GM12878 (cell line): Measurements from ENCODE around the gene TECR. TPM values are rescaled to one million over a fixed set of nuclear protein-coding genes. Genes with fewer than 3 reads are reported as not detected.

Experiments
- ATAC-seq: fragments of 200-7000 bp; cut with Tn5 transposase; 3 replicates; pipeline ENCODE4 v1.9.1; 2020; ENCODE audit warnings: mild to moderate bottlenecking, moderate library complexity
- BruUV-seq: library from RNA; stranded (reverse); fragments of 400-500 nt; replicated peaks from 2 replicates; lab custom pipeline; 2021; lab: Mats Ljungman, UMichigan
- CTCF ChIA-PET: fragments of 300-600 bp; sonication (Branson Sonifier 250); formaldehyde crosslinking; extraction: SDS; loops from one replicate; lab custom pipeline; 2021; ENCODE audit warnings: inconsistent platforms; lab: Yijun Ruan, JAX
- POLR2A ChIA-PET: fragments of 350-600 bp; formaldehyde crosslinking; extraction: SDS; loops from one replicate; lab custom pipeline; 2021; ENCODE audit warnings: inconsistent platforms; lab: Charles Lee
- RAD21 ChIA-PET: fragments of 300-600 bp; sonication (Branson Sonifier 250); formaldehyde crosslinking; loops from one replicate; lab custom pipeline; 2023; ENCODE audit warnings: antibody characterized with exemption; ENCODE audit not compliant: unreplicated experiment; lab: Charles Lee
- SMC1A ChIA-PET: fragments of 300-600 bp; sonication (Branson Sonifier 250); formaldehyde crosslinking; loops from one replicate; lab custom pipeline; 2023; ENCODE audit not compliant: unreplicated experiment, uncharacterized antibody; lab: Charles Lee
- DNase-seq: peaks from one replicate; pipeline ENCODE4 v3.0.0-alpha.2; 2011; ENCODE audit warnings: low read depth, low spot score
- FAIRE-seq: peaks from 3 replicates; lab custom pipeline; 2011; peaks lifted over from hg19 to GRCh38; lab: Jason Lieb, UNC
- H2AFZ ChIP-seq: 2 replicates; pipeline ENCODE4 v1.6.0; 2011; ENCODE audit warnings: low read depth, low read length, control low read depth; ENCODE audit not compliant: control insufficient read depth
- H3K27ac ChIP-seq: 2 replicates; pipeline ENCODE4 v1.5.1; 2011; ENCODE audit warnings: control low read depth; ENCODE audit not compliant: control insufficient read depth, insufficient read depth
- H3K27me3 ChIP-seq, 2 experiments: replicated peaks in 1 of 2; 2 replicates each; pipeline versions ENCODE4 v1.6.0 to v1.6.1; 2011; ENCODE audit warnings: low read length in 1 of 2; ENCODE audit not compliant: control insufficient read depth in 2 of 2, insufficient read depth in 2 of 2
- H3K36me3 ChIP-seq, 2 experiments: 2 replicates each; pipeline ENCODE4 v1.5.1; 2011; ENCODE audit warnings: low read length in 1 of 2; ENCODE audit not compliant: control insufficient read depth in 2 of 2, insufficient read depth in 2 of 2
- H3K4me1 ChIP-seq: 2 replicates; pipeline ENCODE4 v1.6.1; 2011; ENCODE audit warnings: mild to moderate bottlenecking, low read length, moderate library complexity, mixed read lengths; ENCODE audit not compliant: control insufficient read depth, insufficient read depth
- H3K4me2 ChIP-seq: 2 replicates; pipeline ENCODE4 v1.6.0; 2011; ENCODE audit warnings: control low read depth; ENCODE audit not compliant: control insufficient read depth, insufficient read depth
- H3K4me3 ChIP-seq: fragments of 200-600 bp; sonication (generic); 2 replicates; pipeline ENCODE4 v1.5.1; 2016
- H3K79me2 ChIP-seq: 2 replicates; pipeline ENCODE4 v1.6.0; 2011; ENCODE audit warnings: low read length; ENCODE audit not compliant: control insufficient read depth, insufficient read depth
- H3K9ac ChIP-seq: 2 replicates; pipeline ENCODE4 v1.8.0; 2011; ENCODE audit warnings: low read length, control low read depth, mixed read lengths; ENCODE audit not compliant: control insufficient read depth, insufficient read depth
- H3K9me3 ChIP-seq: replicated peaks from 3 replicates; pipeline ENCODE4 v1.5.1; 2011; ENCODE audit warnings: mild to moderate bottlenecking, low read length; ENCODE audit not compliant: control insufficient read depth, insufficient read depth
- H4K20me1 ChIP-seq: 2 replicates; pipeline ENCODE4 v1.6.0; 2011; ENCODE audit not compliant: control insufficient read depth, insufficient read depth
- BCL11A ChIP-seq: IDR thresholded peaks from 2 replicates; pipeline ENCODE4 v1.6.1; 2011; ENCODE audit warnings: low read depth, low read length
- ELK1 ChIP-seq: IDR thresholded peaks from 2 replicates; pipeline ENCODE4 v1.6.1; 2012; ENCODE audit warnings: low read depth, low read length, improper control_type of control experiment
- HCFC1 ChIP-seq: fragments of 150-350 bp; IDR thresholded peaks from 2 replicates; pipeline ENCODE4 v1.6.1; 2014; ENCODE audit warnings: low read length
- IRF3 ChIP-seq: fragments of 450-650 bp; IDR thresholded peaks from 2 replicates; pipeline ENCODE4 v1.6.1; 2014; ENCODE audit warnings: mild to moderate bottlenecking
- MEF2A ChIP-seq: IDR thresholded peaks from 2 replicates; pipeline ENCODE4 v1.6.1; 2011; ENCODE audit warnings: low read depth, mild to moderate bottlenecking, low read length, moderate library complexity; ENCODE audit not compliant: insufficient read depth
- MTA3 ChIP-seq: IDR thresholded peaks from 2 replicates; pipeline ENCODE4 v1.6.1; 2012; ENCODE audit warnings: low read length, inconsistent platforms, borderline replicate concordance
- NR2F1 ChIP-seq: fragments of 450-650 bp; conservative IDR thresholded peaks from 2 replicates; pipeline ENCODE4 v1.6.1; 2017; ENCODE audit warnings: mild to moderate bottlenecking
- PAX5 ChIP-seq: IDR thresholded peaks from 2 replicates; pipeline ENCODE4 v1.6.1; 2011; ENCODE audit warnings: low read depth, low read length, borderline replicate concordance
- RAD21 ChIP-seq: IDR thresholded peaks from 2 replicates; pipeline ENCODE4 v1.6.1; 2011; ENCODE audit warnings: mild to moderate bottlenecking, low read depth, low read length, moderate library complexity; ENCODE audit not compliant: insufficient read depth
- RAD51 ChIP-seq: fragments of 450-650 bp; IDR thresholded peaks from 2 replicates; pipeline ENCODE4 v1.6.1; 2016; ENCODE audit warnings: moderate library complexity, mild to moderate bottlenecking, inconsistent platforms
- SIX5 ChIP-seq: IDR thresholded peaks from 2 replicates; pipeline ENCODE4 v1.6.1; 2011; ENCODE audit warnings: mild to moderate bottlenecking, low read depth, low read length, moderate library complexity; ENCODE audit not compliant: severe bottlenecking
- SMAD1 ChIP-seq: fragments of 450-650 bp; IDR thresholded peaks from 2 replicates; pipeline ENCODE4 v1.6.1; 2018; ENCODE audit warnings: mild to moderate bottlenecking, low read depth; ENCODE audit not compliant: partially characterized antibody
- SPI1 ChIP-seq: IDR thresholded peaks from 2 replicates; pipeline ENCODE4 v1.6.1; 2011; ENCODE audit warnings: low read depth, mild to moderate bottlenecking, low read length, moderate library complexity, borderline replicate concordance; ENCODE audit not compliant: insufficient read depth
- SREBF1 ChIP-seq: IDR thresholded peaks from 2 replicates; pipeline ENCODE4 v1.6.1; 2012; ENCODE audit warnings: mild to moderate bottlenecking, low read length
- TAF1 ChIP-seq: IDR thresholded peaks from 2 replicates; pipeline ENCODE4 v1.6.1; 2011; ENCODE audit warnings: mild to moderate bottlenecking, low read depth, low read length, borderline replicate concordance
- ZSCAN29 ChIP-seq: fragments of 450-650 bp; IDR thresholded peaks from 2 replicates; pipeline ENCODE4 v1.6.1; 2017; ENCODE audit warnings: mild to moderate bottlenecking, moderate library complexity
- WGBS: methylation state at CpG from one replicate; pipeline ENCODE4 v1.1.6; 2016; ENCODE audit warnings: low lambda C conversion rate; ENCODE audit not compliant: insufficient replicate concordance, insufficient coverage; ENCODE audit errors: missing lambda C conversion rate; 5-methylcytosine and 5-hydroxymethylcytosine counted together
- in situ Hi-C: fragments of 300-500 bp; cut with MboI; formaldehyde crosslinking; loops from 9 replicates; pipeline ENCODE4 v1.14.3; 2018; ENCODE audit warnings: mixed read lengths
- intact Hi-C: fragments of 100-400 bp; cut with micrococcal nuclease; formaldehyde crosslinking; loops from one replicate; pipeline ENCODE4 v1.14.2; 2022; ENCODE audit not compliant: unreplicated experiment
- polyA plus RNA-seq, 11 experiments: library from polyadenylated mRNA; depleted of rRNA in 4 of 11; unstranded in 6 of 11; stranded (reverse) in 5 of 11; fragments of >200 nt; fragmentation: Nextera tagmentation in 4 of 11; fragmentation: Illumina TruSeq in 1 of 11; extraction: Ambion mirVana in 4 of 11; extraction: Trizol in 1 of 11; gene quantifications; 1 replicate in 1 of 11; 2 replicates in 10 of 11; pipeline versions ENCODE4 v1.2.1 to v1.2.3, GENCODE V29; 2011 to 2016; ENCODE audit warnings: inconsistent platforms in 2 of 11, missing spikeins in 2 of 11, low read depth in 1 of 11
- total RNA-seq, 4 experiments: library from RNA; depleted of rRNA in 3 of 4; stranded (reverse); fragments of >200 nt in 3 of 4; fragmentation: Illumina TruSeq in 1 of 4; extraction: Trizol in 1 of 4; gene quantifications; 2 replicates each; pipeline versions ENCODE4 v1.2.1 to v1.2.3, GENCODE V29; 2013 to 2021

TECR gene
- total and polyA plus RNA-seq, 10 of the 15 experiments (the other 5 are each of a cell fraction or from before 2014, with no cell fraction given), result 9.6 to 157 (median 64.2) TPM

GRCh38 chr19:14530506-14530905, 1.1 kb downstream of the TECR start:
- 18% methylated on average over 3 of the region's 3 CpGs for WGBS
- Histone ChIP-seq H3K9ac (peak overlapping the region; percentile 79; the same call in 1 of the 2 replicates), H3K4me3 (peak overlapping the region; percentile 79; the same call in 1 of the 2 replicates), H2AFZ (no peak overlapping the region), H4K20me1 (no peaks in the 10 kb centered on the region), H3K9me3 (no peaks in the 10 kb centered on the region), H3K79me2 (peaks cover 16% of the 10 kb centered on the region), H3K27ac (peak overlapping the region; percentile 80; the same call in 1 of the 2 replicates), H3K27me3 (no peaks in the 10 kb centered on the region), H3K4me1 (peaks cover 5% of the 10 kb centered on the region; the same call in 1 of the 2 replicates), H3K36me3 (peaks cover 0 to 5% of the 10 kb centered on the region in 2 experiments; a peak in 1 of 4 replicates), H3K4me2 (peak overlapping the region; percentile 66)
- SMC1A ChIA-PET, result interaction anchor here (1.0 kb wide), 1 partner anchor 27 kb away, joined by 3 read pairs; no protein-coding TSS in a partner anchor
- ATAC-seq (no peak), DNase-seq (no peak), FAIRE-seq (no peak)
- POLR2A ChIA-PET, result interaction anchor here (2.1 kb wide), 1 partner anchor 12 kb away, joined by 12 read pairs; the partner anchor contains the start of gene DNAJB1
- RAD21 ChIA-PET, result no interaction called here
- no peak for TF ChIP-seq HCFC1
- no peak for TF ChIP-seq NR2F1
- peak; percentile 57; the same call in 1 of the 2 replicates for TF ChIP-seq SPI1
- no peak for TF ChIP-seq MEF2A
- TF ChIP-seq MTA3, result no peak
- no peak for TF ChIP-seq SMAD1
- in situ Hi-C loops, result no loop called here
- CTCF ChIA-PET, result interaction anchor here (1.4 kb wide), 1 partner anchor 13 kb away, joined by 5 read pairs; the partner anchor contains the start of gene DNAJB1
- BruUV-seq, result no TSS peak
- intact Hi-C loops, result no loop called here

- no peak for FAIRE-seq
- no TSS peak for BruUV-seq
- H3K4me3 ChIP-seq, result no peak overlapping the region
- no peak overlapping the region for H3K9ac ChIP-seq
- no peak overlapping the region for H3K4me2 ChIP-seq
- peaks cover 0 to 5% of the 10 kb centered on the region in 2 experiments; a peak in 1 of 4 replicates for H3K36me3 ChIP-seq
- ChIA-PET RAD21 (no interaction called here), SMC1A (no interaction called here), POLR2A (no interaction called here), CTCF (interaction anchor here (2.5 kb wide), 1 partner anchor 24 kb away, joined by 8 read pairs; no protein-coding TSS in a partner anchor)
- peaks cover 17% of the 10 kb centered on the region for H3K79me2 ChIP-seq
- intact Hi-C loops, result no loop called here
- H3K27me3 ChIP-seq, result no peaks in the 10 kb centered on the region
- no peaks in the 10 kb centered on the region for H4K20me1 ChIP-seq
- H2AFZ ChIP-seq, result no peak overlapping the region
- H3K4me1 ChIP-seq, result peaks cover 5% of the 10 kb centered on the region; the same call in 1 of the 2 replicates
- no peak for ATAC-seq
- DNase-seq, result no peak
- in situ Hi-C loops, result no loop called here
- no peak overlapping the region for H3K27ac ChIP-seq
- 96% methylated on average over 5 of the region's 5 CpGs for WGBS
- H3K9me3 ChIP-seq, result no peaks in the 10 kb centered on the region
- TF ChIP-seq BCL11A, result no peak
- TF ChIP-seq TAF1, result no peak
- no peak for TF ChIP-seq RAD51
- no peak for TF ChIP-seq ZSCAN29
- TF ChIP-seq SIX5, result no peak
- no peak for TF ChIP-seq PAX5
- TF ChIP-seq IRF3, result no peak
- TF ChIP-seq ELK1, result no peak
- TF ChIP-seq RAD21, result no peak
- TF ChIP-seq SREBF1, result no peak
Observed at GRCh38 chr19:14533450-14533849, 4.1 kb downstream of the TECR start.
